SH-SY5Y (cell line): Measurements from ENCODE around the gene ATP5MK.

Source experiments
- GATA2 ChIP-seq: IDR thresholded peaks from 2 replicates; pipeline ENCODE4 v1.6.1; 2011; ENCODE audit warnings: mild to moderate bottlenecking, low read depth, low read length
- GATA3 ChIP-seq: IDR thresholded peaks from 2 replicates; pipeline ENCODE4 v1.6.1; 2011; ENCODE audit warnings: low read depth, mild to moderate bottlenecking, low read length, moderate library complexity

- TF ChIP-seq GATA2: no peak
- no peak for TF ChIP-seq GATA3
Measured at GRCh38 chr10:103417601-103418000, 21.3 kb upstream of the ATP5MK start.
